ENCODE results near the gene RPF1.

- TF ChIP-seq TOX (CRISPR knock-in tag; IDR thresholded peaks at IDR 0.05; ENCODE audit: borderline replicate concordance) (no peak), SNAI2 (CRISPR knock-in tag; IDR thresholded peaks at IDR 0.05) (no peak), PPARA (CRISPR knock-in tag; IDR thresholded peaks at IDR 0.05; ENCODE audit: borderline replicate concordance) (no peak), POU6F1 (CRISPR knock-in tag; IDR thresholded peaks at IDR 0.05; ENCODE audit: borderline replicate concordance, low read depth) (no peak), ZNF565 (CRISPR knock-in tag; conservative IDR thresholded peaks at IDR 0.05; ENCODE audit: low read depth) (no peak), ZC3H10 (CRISPR knock-in tag; IDR thresholded peaks at IDR 0.05) (no peak), ARNTL (CRISPR knock-in tag; IDR thresholded peaks at IDR 0.05; ENCODE audit: borderline replicate concordance, low read depth) (no peak), TSHZ2 (CRISPR knock-in tag; IDR thresholded peaks at IDR 0.05) (no peak), ZFP3 (CRISPR knock-in tag; IDR thresholded peaks at IDR 0.05) (no peak), ZFP30 (CRISPR knock-in tag; IDR thresholded peaks at IDR 0.05) (no peak), RARB (CRISPR knock-in tag; IDR thresholded peaks at IDR 0.05) (no peak), OSR1 (CRISPR knock-in tag; IDR thresholded peaks at IDR 0.05) (no peak)
Measured at GRCh38 chr1:84504580-84505492, 25.8 kb downstream of the RPF1 start.
